Activated CD4-positive, alpha-beta memory T cell treated with anti-CD3 and anti-CD28 coated beads for 36 hours (primary cell): ENCODE measurements around the gene TMEM145. TPM values are rescaled to one million over a fixed set of nuclear protein-coding genes. Genes with fewer than 3 reads are reported as not detected.

Experiments used
- CTCF ChIA-PET: fragments of 350-600 bp; sonication (Branson Sonifier 250); formaldehyde crosslinking; loops from one replicate; lab custom pipeline; 2021; ENCODE audit warnings: antibody characterized with exemption, inconsistent platforms; lab: Charles Lee
- POLR2A ChIA-PET: fragments of 350-600 bp; sonication (Branson Sonifier 250); formaldehyde crosslinking; loops from one replicate; lab custom pipeline; 2021; ENCODE audit warnings: antibody characterized with exemption; lab: Charles Lee
- DNase-seq: peaks from one replicate; pipeline ENCODE4 v3.0.0-alpha.2; 2020
- H3K27ac Mint-ChIP-seq: one replicate; pipeline ENCODE4 v1.8.0; 2021; ENCODE audit warnings: mixed read lengths
- H3K27me3 Mint-ChIP-seq: one replicate; pipeline ENCODE4 v1.8.0; 2021; ENCODE audit warnings: mixed read lengths
- H3K36me3 Mint-ChIP-seq: one replicate; pipeline ENCODE4 v1.8.0; 2021; ENCODE audit warnings: mixed read lengths
- H3K4me1 Mint-ChIP-seq: one replicate; pipeline ENCODE4 v1.8.0; 2021; ENCODE audit warnings: low read depth, mixed read lengths
- H3K4me3 Mint-ChIP-seq: one replicate; pipeline ENCODE4 v1.8.0; 2021; ENCODE audit warnings: mild to moderate bottlenecking, mixed read lengths
- H3K9me3 Mint-ChIP-seq: one replicate; pipeline ENCODE4 v1.8.0; 2021; ENCODE audit warnings: mixed read lengths
- intact Hi-C: fragments of 100-400 bp; cut with micrococcal nuclease; formaldehyde crosslinking; loops from one replicate; pipeline ENCODE4 v1.15.1; 2023
- total RNA-seq, 2 experiments: library from RNA; stranded (reverse); gene quantifications; one replicate each; pipeline ENCODE4 v1.2.3, GENCODE V29; 2021

The TMEM145 gene
- total RNA-seq, 2 experiments from 2014 or later: 0.29 TPM; not detected in 1

GRCh38 chr19:42290523-42291434 is 22.3 kb upstream of the TMEM145 start:
- Mint-ChIP-seq H3K4me1 (peaks cover 11% of the 10 kb centered on the region), H3K4me3 (no peak overlapping the region), H3K27me3 (no peaks in the 10 kb centered on the region), H3K9me3 (no peaks in the 10 kb centered on the region), H3K36me3 (peaks cover 15% of the 10 kb centered on the region), H3K27ac (no peak overlapping the region)
- CTCF ChIA-PET: no interaction called here
- intact Hi-C loops: no loop called here
- peak; percentile 59 for DNase-seq
- POLR2A ChIA-PET: no interaction called here

- POLR2A ChIA-PET: no interaction called here
- no peak overlapping the region for H3K4me3 Mint-ChIP-seq
Measured at GRCh38 chr19:42291435-42291810, 21.7 kb upstream of the TMEM145 start.

GRCh38 chr19:42292042-42292960 is 20.8 kb upstream of the TMEM145 start:
- intact Hi-C loops: no loop called here
- Mint-ChIP-seq H3K9me3 (no peaks in the 10 kb centered on the region), H3K4me1 (peaks cover 9% of the 10 kb centered on the region), H3K36me3 (peaks cover 15% of the 10 kb centered on the region), H3K4me3 (no peak overlapping the region), H3K27ac (no peak overlapping the region), H3K27me3 (no peaks in the 10 kb centered on the region)
- ChIA-PET POLR2A (no interaction called here), CTCF (no interaction called here)
- no peak for DNase-seq

More at GRCh38 chr19:42291435-42291810, 21.7 kb upstream of the TMEM145 start:
- CTCF ChIA-PET: no interaction called here
- no peaks in the 10 kb centered on the region for H3K9me3 Mint-ChIP-seq
- no peak for DNase-seq
- H3K36me3 Mint-ChIP-seq: peaks cover 15% of the 10 kb centered on the region
- intact Hi-C loops: no loop called here
- H3K4me1 Mint-ChIP-seq: peaks cover 9% of the 10 kb centered on the region
- no peak overlapping the region for H3K27ac Mint-ChIP-seq
- no peaks in the 10 kb centered on the region for H3K27me3 Mint-ChIP-seq

GRCh38 chr19:42292963-42293362 is 20.1 kb upstream of the TMEM145 start:
- CTCF ChIA-PET: no interaction called here

GRCh38 chr19:42293540-42293939 is 19.6 kb upstream of the TMEM145 start:
- H3K27me3 Mint-ChIP-seq: no peaks in the 10 kb centered on the region
- ChIA-PET POLR2A (no interaction called here), CTCF (interaction anchor here (0.6 to 1.3 kb wide), 2 partner anchors 47 to 179 kb away, joined by 3 read pairs; no protein-coding TSS in a partner anchor)
- H3K4me1 Mint-ChIP-seq: peaks cover 9% of the 10 kb centered on the region
- no peak overlapping the region for H3K4me3 Mint-ChIP-seq
- DNase-seq: no peak
- peaks cover 12% of the 10 kb centered on the region for H3K36me3 Mint-ChIP-seq
- no peaks in the 10 kb centered on the region for H3K9me3 Mint-ChIP-seq
- intact Hi-C loops: no loop called here
- no peak overlapping the region for H3K27ac Mint-ChIP-seq

More at GRCh38 chr19:42292963-42293362, 20.1 kb upstream of the TMEM145 start:
- DNase-seq: no peak
- H3K4me1 Mint-ChIP-seq: peaks cover 9% of the 10 kb centered on the region
- H3K36me3 Mint-ChIP-seq: peaks cover 12% of the 10 kb centered on the region
- H3K9me3 Mint-ChIP-seq: no peaks in the 10 kb centered on the region
- H3K4me3 Mint-ChIP-seq: no peak overlapping the region
- POLR2A ChIA-PET: no interaction called here
- H3K27ac Mint-ChIP-seq: no peak overlapping the region
- H3K27me3 Mint-ChIP-seq: no peaks in the 10 kb centered on the region
- intact Hi-C loops: no loop called here

GRCh38 chr19:42293948-42294347 is 19.2 kb upstream of the TMEM145 start:
- Mint-ChIP-seq H3K36me3 (peaks cover 12% of the 10 kb centered on the region), H3K4me3 (no peak overlapping the region), H3K4me1 (peaks cover 9% of the 10 kb centered on the region), H3K9me3 (no peaks in the 10 kb centered on the region), H3K27me3 (no peaks in the 10 kb centered on the region), H3K27ac (no peak overlapping the region)
- ChIA-PET CTCF (interaction anchor here (0.6 to 1.3 kb wide), 2 partner anchors 47 to 179 kb away, joined by 3 read pairs; no protein-coding TSS in a partner anchor), POLR2A (no interaction called here)
- intact Hi-C loops: no loop called here
- DNase-seq: no peak

GRCh38 chr19:42294471-42295137 is 18.5 kb upstream of the TMEM145 start:
- intact Hi-C loops: no loop called here
- H3K27ac Mint-ChIP-seq: no peak overlapping the region
- H3K4me1 Mint-ChIP-seq: peaks cover 9% of the 10 kb centered on the region
- POLR2A ChIA-PET: no interaction called here
- H3K9me3 Mint-ChIP-seq: no peaks in the 10 kb centered on the region
- DNase-seq: no peak
- peaks cover 12% of the 10 kb centered on the region for H3K36me3 Mint-ChIP-seq
- CTCF ChIA-PET: interaction anchor here (0.8 to 2.2 kb wide), 8 partner anchors 9 to 169 kb away, joined by 3 to 12 read pairs (median 4); partner anchors contain the start of gene POU2F2
- no peaks in the 10 kb centered on the region for H3K27me3 Mint-ChIP-seq
- no peak overlapping the region for H3K4me3 Mint-ChIP-seq

- Mint-ChIP-seq H3K9me3 (no peaks in the 10 kb centered on the region), H3K27ac (no peak overlapping the region), H3K27me3 (no peaks in the 10 kb centered on the region), H3K36me3 (peaks cover 8% of the 10 kb centered on the region), H3K4me3 (no peak overlapping the region), H3K4me1 (peaks cover 9% of the 10 kb centered on the region)
- intact Hi-C loops: no loop called here
- POLR2A ChIA-PET: no interaction called here
- CTCF ChIA-PET: interaction anchor here (0.8 to 2.2 kb wide), 9 partner anchors 10 to 170 kb away, joined by 3 to 12 read pairs (median 4); partner anchors contain the start of gene POU2F2
- no peak for DNase-seq
Measured at GRCh38 chr19:42295342-42295741, 17.8 kb upstream of the TMEM145 start.

GRCh38 chr19:42295831-42296525 is 17.1 kb upstream of the TMEM145 start:
- peak; percentile 92 for DNase-seq
- Mint-ChIP-seq H3K27me3 (no peaks in the 10 kb centered on the region), H3K4me1 (peaks cover 9% of the 10 kb centered on the region), H3K9me3 (no peaks in the 10 kb centered on the region), H3K27ac (peak overlapping the region; percentile 28), H3K4me3 (no peak overlapping the region), H3K36me3 (peaks cover 8% of the 10 kb centered on the region)
- ChIA-PET CTCF (interaction anchor here (0.6 to 2.2 kb wide), 24 partner anchors 8 to 187 kb away, joined by 3 to 12 read pairs (median 4); partner anchors contain the start of genes GSK3A and POU2F2), POLR2A (no interaction called here)
- intact Hi-C loops: loop anchor here (1.0 kb wide), 1 partner anchor 164 kb away; the partner anchor contains the start of gene POU2F2

GRCh38 chr19:42297039-42297438 is 16.1 kb upstream of the TMEM145 start:
- no peak overlapping the region for H3K4me3 Mint-ChIP-seq
- intact Hi-C loops: no loop called here
- H3K4me1 Mint-ChIP-seq: peaks cover 14% of the 10 kb centered on the region
- ChIA-PET POLR2A (no interaction called here), CTCF (interaction anchor here (0.8 to 1.8 kb wide), 14 partner anchors 8 to 188 kb away, joined by 3 to 10 read pairs (median 4); partner anchors contain the start of gene GSK3A)
- H3K27ac Mint-ChIP-seq: no peak overlapping the region
- H3K9me3 Mint-ChIP-seq: no peaks in the 10 kb centered on the region
- H3K36me3 Mint-ChIP-seq: peaks cover 6% of the 10 kb centered on the region
- no peaks in the 10 kb centered on the region for H3K27me3 Mint-ChIP-seq
- no peak for DNase-seq
